DND-41 (cell line): ENCODE data around the gene FOCAD.

Experiments
- ATAC-seq: fragments of 200-7000 bp; cut with Tn5 transposase; 3 replicates; pipeline ENCODE4 v1.9.1; 2021; ENCODE audit warnings: low read depth; ENCODE audit not compliant: insufficient read depth
- DNase-seq: peaks from one replicate; pipeline ENCODE4 v3.0.0-alpha.2; 2020
- H2AFZ ChIP-seq: 2 replicates; pipeline ENCODE4 v1.6.0; 2012; ENCODE audit warnings: low read depth, low read length
- H3K27ac ChIP-seq: 2 replicates; pipeline ENCODE4 v1.5.1; 2012; ENCODE audit warnings: low read length, inconsistent platforms
- H3K27me3 ChIP-seq: fragments of 200-600 bp; sonication (generic); 2 replicates; pipeline ENCODE4 v1.6.0; 2012; ENCODE audit warnings: low read length, mild to moderate bottlenecking, inconsistent platforms; ENCODE audit not compliant: insufficient read depth, poor library complexity
- H3K36me3 ChIP-seq: 2 replicates; pipeline ENCODE4 v1.5.1; 2012; ENCODE audit warnings: low read length, inconsistent platforms; ENCODE audit not compliant: insufficient read depth
- H3K4me1 ChIP-seq: 2 replicates; pipeline ENCODE4 v1.5.1; 2012; ENCODE audit warnings: mild to moderate bottlenecking, low read length; ENCODE audit not compliant: insufficient read depth
- H3K4me2 ChIP-seq: 2 replicates; pipeline ENCODE4 v1.6.0; 2012; ENCODE audit warnings: mild to moderate bottlenecking, moderate library complexity, low read length, inconsistent platforms; ENCODE audit not compliant: insufficient read depth
- H3K4me3 ChIP-seq, 2 experiments: fragments of 200-600 bp in 1 of 2; shearing (Covaris generic) in 1 of 2; 2 replicates each; pipeline ENCODE4 v1.5.1; 2012 to 2016; ENCODE audit warnings: inconsistent platforms in 2 of 2, low read length in 2 of 2, mild to moderate bottlenecking in 2 of 2, low read depth in 1 of 2, moderate library complexity in 1 of 2
- H3K79me2 ChIP-seq: 2 replicates; pipeline ENCODE4 v1.6.0; 2012; ENCODE audit warnings: low read length, inconsistent platforms; ENCODE audit not compliant: insufficient read depth
- H3K9ac ChIP-seq: 2 replicates; pipeline ENCODE4 v1.6.0; 2012; ENCODE audit warnings: low read depth, mild to moderate bottlenecking, inconsistent platforms, low read length, moderate library complexity
- H3K9me3 ChIP-seq: 2 replicates; pipeline ENCODE4 v1.5.1; 2012; ENCODE audit warnings: low read length, moderate library complexity, mild to moderate bottlenecking, inconsistent platforms; ENCODE audit not compliant: insufficient read depth, severe bottlenecking
- H4K20me1 ChIP-seq: 2 replicates; pipeline ENCODE4 v1.6.0; 2012; ENCODE audit warnings: low read length; ENCODE audit not compliant: insufficient read depth
- EZH2 ChIP-seq: IDR thresholded peaks from 3 replicates; pipeline ENCODE4 v1.6.1; 2012; ENCODE audit warnings: borderline replicate concordance, low read depth, mild to moderate bottlenecking, moderate library complexity, low read length, inconsistent platforms; ENCODE audit not compliant: severe bottlenecking
- TF ChIP-seq, protein P1 (sequence below): IDR thresholded peaks from 2 replicates; pipeline ENCODE4 v1.5.1; 2012; ENCODE audit warnings: borderline replicate concordance, low read length, moderate library complexity, mild to moderate bottlenecking; ENCODE audit not compliant: poor library complexity, severe bottlenecking; ENCODE audit errors: extremely low read depth

Gene FOCAD

DNA sequence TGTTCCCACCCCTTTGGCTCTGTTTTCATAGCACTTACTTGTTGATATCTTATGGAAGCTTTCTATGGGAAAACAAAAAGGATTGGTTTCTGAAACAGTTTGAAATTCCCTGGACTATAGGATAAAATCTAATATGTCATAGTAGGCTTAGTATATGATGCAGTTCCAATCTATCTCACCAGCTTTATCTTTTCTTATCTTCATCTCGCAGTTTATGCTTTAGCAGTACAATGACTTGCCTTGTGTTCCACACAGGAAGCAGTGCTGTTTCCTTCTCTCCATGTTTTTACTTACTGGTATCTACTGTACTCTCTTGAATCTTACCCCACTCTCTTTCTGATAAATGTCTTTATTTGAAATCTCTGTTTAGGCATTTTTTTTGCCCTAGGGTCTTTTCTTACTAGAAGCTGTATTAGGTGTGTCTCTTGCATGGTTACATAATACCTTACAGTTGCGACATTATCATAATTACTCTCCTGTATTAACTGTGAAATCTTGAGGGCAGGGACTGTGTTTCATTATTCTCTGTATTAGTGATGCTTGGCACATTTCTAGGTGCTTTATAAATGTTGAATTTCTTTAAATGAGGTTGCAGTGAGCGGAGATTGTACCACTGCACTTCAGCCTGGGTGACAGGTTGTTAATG, 76.3 kb downstream of the FOCAD start:
- no peak overlapping the region for H2AFZ ChIP-seq
- no peak overlapping the region for H3K4me2 ChIP-seq
- no peak overlapping the region for H3K27ac ChIP-seq
- no peak for DNase-seq
- H4K20me1 ChIP-seq = no peaks in the 10 kb centered on the region
- peaks cover 12% of the 10 kb centered on the region; the same call in 1 of the 2 replicates for H3K36me3 ChIP-seq
- H3K4me3 ChIP-seq = no peak overlapping the region
- no peaks in the 10 kb centered on the region for H3K79me2 ChIP-seq
- peaks cover 4% of the 10 kb centered on the region; the same call in 1 of the 2 replicates for H3K4me1 ChIP-seq
- no peak overlapping the region for H3K9ac ChIP-seq
- no peaks in the 10 kb centered on the region for H3K9me3 ChIP-seq
- TF ChIP-seq, protein P1, sequence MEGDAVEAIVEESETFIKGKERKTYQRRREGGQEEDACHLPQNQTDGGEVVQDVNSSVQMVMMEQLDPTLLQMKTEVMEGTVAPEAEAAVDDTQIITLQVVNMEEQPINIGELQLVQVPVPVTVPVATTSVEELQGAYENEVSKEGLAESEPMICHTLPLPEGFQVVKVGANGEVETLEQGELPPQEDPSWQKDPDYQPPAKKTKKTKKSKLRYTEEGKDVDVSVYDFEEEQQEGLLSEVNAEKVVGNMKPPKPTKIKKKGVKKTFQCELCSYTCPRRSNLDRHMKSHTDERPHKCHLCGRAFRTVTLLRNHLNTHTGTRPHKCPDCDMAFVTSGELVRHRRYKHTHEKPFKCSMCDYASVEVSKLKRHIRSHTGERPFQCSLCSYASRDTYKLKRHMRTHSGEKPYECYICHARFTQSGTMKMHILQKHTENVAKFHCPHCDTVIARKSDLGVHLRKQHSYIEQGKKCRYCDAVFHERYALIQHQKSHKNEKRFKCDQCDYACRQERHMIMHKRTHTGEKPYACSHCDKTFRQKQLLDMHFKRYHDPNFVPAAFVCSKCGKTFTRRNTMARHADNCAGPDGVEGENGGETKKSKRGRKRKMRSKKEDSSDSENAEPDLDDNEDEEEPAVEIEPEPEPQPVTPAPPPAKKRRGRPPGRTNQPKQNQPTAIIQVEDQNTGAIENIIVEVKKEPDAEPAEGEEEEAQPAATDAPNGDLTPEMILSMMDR = no peak
- TF ChIP-seq EZH2 = no peak
- ATAC-seq = peak; percentile 33; the same call in 1 of the 3 replicates
- no peaks in the 10 kb centered on the region for H3K27me3 ChIP-seq

DNA sequence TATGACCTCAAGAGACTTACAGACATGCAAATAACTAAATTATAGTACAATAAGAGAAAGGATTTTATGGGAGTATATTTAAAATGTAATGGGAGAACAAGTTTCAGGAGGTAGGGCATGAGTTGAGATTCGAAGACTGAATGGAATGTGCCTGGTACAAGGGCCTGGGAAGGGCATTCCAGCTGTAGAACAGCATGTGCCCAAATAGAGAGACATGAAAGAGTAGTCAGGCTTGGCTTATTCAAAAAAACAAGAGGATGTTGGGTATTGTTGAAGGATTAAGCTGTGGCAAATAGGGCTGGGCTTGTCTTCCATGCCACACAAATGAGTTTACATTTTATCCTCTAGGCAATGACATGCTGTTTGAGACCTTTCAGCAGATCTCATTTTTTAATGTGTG, 86.9 kb downstream of the FOCAD start:
- H3K27me3 ChIP-seq = no peaks in the 10 kb centered on the region
- H3K4me1 ChIP-seq = no peaks in the 10 kb centered on the region
- peaks cover 3% of the 10 kb centered on the region for H3K9me3 ChIP-seq
- H4K20me1 ChIP-seq = no peaks in the 10 kb centered on the region
- no peak overlapping the region for H3K27ac ChIP-seq
- H3K4me2 ChIP-seq = no peak overlapping the region
- H3K4me3 ChIP-seq = no peak overlapping the region
- no peak overlapping the region for H3K9ac ChIP-seq
- TF ChIP-seq, protein P1 = no peak
- TF ChIP-seq EZH2 = no peak
- H3K36me3 ChIP-seq = peaks cover 36% of the 10 kb centered on the region
- no peak for DNase-seq
- no peak overlapping the region for H2AFZ ChIP-seq
- no peak for ATAC-seq
- no peaks in the 10 kb centered on the region for H3K79me2 ChIP-seq

DNA sequence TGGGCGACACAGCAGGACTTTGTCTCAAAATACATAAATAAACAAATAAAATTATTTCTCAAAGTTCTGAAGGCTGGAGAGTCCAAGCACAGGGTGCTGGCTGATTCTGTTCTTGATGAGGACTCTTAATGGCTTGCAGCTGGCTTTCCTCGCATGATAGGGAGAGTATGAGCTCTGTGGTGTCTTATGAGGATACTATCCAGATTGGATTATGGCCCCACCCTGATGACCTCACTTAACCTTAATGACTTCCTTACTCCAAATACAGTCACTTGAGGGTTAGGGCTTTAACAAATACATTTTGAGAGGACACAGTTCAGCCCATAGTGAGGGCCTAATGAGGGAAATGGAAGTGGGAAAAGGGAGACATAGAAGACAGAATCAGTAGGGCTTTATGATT, 87.7 kb downstream of the FOCAD start:
- DNase-seq (no peak), ATAC-seq (no peak)
- no peaks in the 10 kb centered on the region for H4K20me1 ChIP-seq
- H2AFZ ChIP-seq = no peak overlapping the region
- H3K4me3 ChIP-seq = no peak overlapping the region
- H3K36me3 ChIP-seq = peaks cover 31% of the 10 kb centered on the region
- H3K79me2 ChIP-seq = no peaks in the 10 kb centered on the region
- H3K27ac ChIP-seq = no peak overlapping the region
- TF ChIP-seq EZH2 = no peak
- TF ChIP-seq, protein P1 = no peak
- no peak overlapping the region for H3K4me2 ChIP-seq
- H3K4me1 ChIP-seq = no peaks in the 10 kb centered on the region
- H3K9me3 ChIP-seq = peaks cover 3% of the 10 kb centered on the region
- no peaks in the 10 kb centered on the region for H3K27me3 ChIP-seq
- H3K9ac ChIP-seq = no peak overlapping the region
